HepG2 (cell line): ENCODE measurements around the gene PRSS27. TPM values are rescaled to one million over a fixed set of nuclear protein-coding genes. Genes with fewer than 3 reads are reported as not detected.
A peak's percentile ranks its signal among the peaks of the same experiment; 100 is the strongest.

Experiments used
- CREB1 ChIP-seq, 2 experiments: fragments of 450-650 bp in 1 of 2; IDR thresholded peaks; 2 replicates each; pipeline ENCODE4 v1.6.1; 2016 to 2017; ENCODE audit warnings: control low read depth in 1 of 2, mild to moderate bottlenecking in 1 of 2, missing compliant biosample characterization in 1 of 2, missing genetic modification characterization in 1 of 2
- CREBL2 ChIP-seq: sonication (generic); formaldehyde crosslinking; IDR thresholded peaks from 2 replicates; pipeline ENCODE4 v1.8.1; 2023; ENCODE audit warnings: missing genetic modification reagents, mild to moderate bottlenecking, borderline replicate concordance
- ETV5 ChIP-seq: IDR thresholded peaks from 2 replicates; pipeline ENCODE4 v1.6.1; 2018; ENCODE audit warnings: missing biosample characterization, missing genetic modification reagents, inconsistent platforms, borderline replicate concordance
- JUND ChIP-seq: sonication (generic); formaldehyde crosslinking; IDR thresholded peaks from 2 replicates; pipeline ENCODE4 v1.8.0; 2022; ENCODE audit warnings: mild to moderate bottlenecking, missing genetic modification reagents
- KAT7 ChIP-seq: IDR thresholded peaks from 2 replicates; pipeline ENCODE4 v1.6.1; 2018; ENCODE audit warnings: borderline replicate concordance, missing compliant biosample characterization
- KDM3A ChIP-seq: IDR thresholded peaks from 2 replicates; pipeline ENCODE4 v1.6.1; 2018; ENCODE audit warnings: low read depth, missing compliant biosample characterization
- MATR3 ChIP-seq: sonication (generic); formaldehyde crosslinking; IDR thresholded peaks from 2 replicates; pipeline ENCODE4 v1.4.0; 2020; ENCODE audit warnings: missing genetic modification reagents
- MIXL1 ChIP-seq: IDR thresholded peaks from 2 replicates; pipeline ENCODE4 v1.6.1; 2016
- PRMT3 ChIP-seq: sonication (generic); formaldehyde crosslinking; IDR thresholded peaks from 2 replicates; pipeline ENCODE4 v1.8.1; 2022; ENCODE audit warnings: low read depth, mild to moderate bottlenecking, moderate library complexity, missing genetic modification reagents, borderline replicate concordance
- TSC22D2 ChIP-seq: sonication (generic); formaldehyde crosslinking; IDR thresholded peaks from 2 replicates; pipeline ENCODE4 v1.5.1; 2020; ENCODE audit warnings: missing genetic modification reagents, mild to moderate bottlenecking, borderline replicate concordance
- ZNF24 ChIP-seq: fragments of 450-650 bp; IDR thresholded peaks from 2 replicates; pipeline ENCODE4 v1.6.1; 2017; ENCODE audit warnings: antibody characterized with exemption, mild to moderate bottlenecking
- ZNF383 ChIP-seq: sonication (generic); formaldehyde crosslinking; IDR thresholded peaks from 2 replicates; pipeline ENCODE4 v1.4.0; 2020; ENCODE audit warnings: missing genetic modification reagents, mild to moderate bottlenecking, borderline replicate concordance
- ZNF562 ChIP-seq: sonication (generic); formaldehyde crosslinking; IDR thresholded peaks from 2 replicates; pipeline ENCODE4 v1.8.0; 2022; ENCODE audit warnings: missing genetic modification reagents, borderline replicate concordance
- ZNF576 ChIP-seq: sonication (generic); formaldehyde crosslinking; IDR thresholded peaks from 2 replicates; pipeline ENCODE4 v1.4.0; 2020; ENCODE audit warnings: mild to moderate bottlenecking, missing genetic modification reagents
- ZNF598 ChIP-seq: sonication (generic); formaldehyde crosslinking; IDR thresholded peaks from 2 replicates; pipeline ENCODE4 v1.5.1; 2020; ENCODE audit warnings: mild to moderate bottlenecking, missing genetic modification reagents, borderline replicate concordance
- polyA plus RNA-seq, 8 experiments: library from polyadenylated mRNA; depleted of rRNA in 3 of 8; stranded (reverse) in 7 of 8; unstranded in 1 of 8; fragments of >200 nt; fragmentation: Illumina TruSeq in 4 of 8; extraction: Trizol in 4 of 8; gene quantifications; 2 replicates each; pipeline versions ENCODE4 v1.2.1 to v1.2.3, GENCODE V29; 2011 to 2016; ENCODE audit warnings: low read depth in 4 of 8, missing spikeins in 1 of 8, mixed read lengths in 1 of 8; ENCODE audit not compliant: insufficient read depth in 1 of 8
- total RNA-seq, 5 experiments: library from RNA; depleted of rRNA; stranded (reverse); fragments of >200 nt; fragmentation: Illumina TruSeq; extraction: Trizol; gene quantifications; 2 replicates each; pipeline ENCODE4 v1.2.3, GENCODE V29; 2016; ENCODE audit warnings: low read depth in 1 of 5
- TF ChIP-seq, protein P1 (sequence below): sonication (generic); formaldehyde crosslinking; IDR thresholded peaks from 2 replicates; pipeline ENCODE4 v1.5.0; 2020; ENCODE audit warnings: mild to moderate bottlenecking, missing genetic modification reagents
- TF ChIP-seq, protein P2 (sequence below): sonication (generic); formaldehyde crosslinking; conservative IDR thresholded peaks from 2 replicates; pipeline ENCODE4 v1.4.0; 2020; ENCODE audit warnings: missing genetic modification reagents
- TF ChIP-seq, protein P3 (sequence below): sonication (generic); formaldehyde crosslinking; conservative IDR thresholded peaks from 2 replicates; pipeline ENCODE4 v1.8.0; 2022; ENCODE audit warnings: mild to moderate bottlenecking, moderate library complexity, missing genetic modification reagents
- TF ChIP-seq, protein P4 (sequence below): sonication (generic); formaldehyde crosslinking; IDR thresholded peaks from 2 replicates; pipeline ENCODE4 v1.8.0; 2022; ENCODE audit warnings: mild to moderate bottlenecking, missing genetic modification reagents, borderline replicate concordance

PRSS27 gene
- total and polyA plus RNA-seq, 2 of the 13 experiments (the other 11 are each of a cell fraction or from before 2014, with no cell fraction given), result 0.20 to 0.73 TPM

DNA sequence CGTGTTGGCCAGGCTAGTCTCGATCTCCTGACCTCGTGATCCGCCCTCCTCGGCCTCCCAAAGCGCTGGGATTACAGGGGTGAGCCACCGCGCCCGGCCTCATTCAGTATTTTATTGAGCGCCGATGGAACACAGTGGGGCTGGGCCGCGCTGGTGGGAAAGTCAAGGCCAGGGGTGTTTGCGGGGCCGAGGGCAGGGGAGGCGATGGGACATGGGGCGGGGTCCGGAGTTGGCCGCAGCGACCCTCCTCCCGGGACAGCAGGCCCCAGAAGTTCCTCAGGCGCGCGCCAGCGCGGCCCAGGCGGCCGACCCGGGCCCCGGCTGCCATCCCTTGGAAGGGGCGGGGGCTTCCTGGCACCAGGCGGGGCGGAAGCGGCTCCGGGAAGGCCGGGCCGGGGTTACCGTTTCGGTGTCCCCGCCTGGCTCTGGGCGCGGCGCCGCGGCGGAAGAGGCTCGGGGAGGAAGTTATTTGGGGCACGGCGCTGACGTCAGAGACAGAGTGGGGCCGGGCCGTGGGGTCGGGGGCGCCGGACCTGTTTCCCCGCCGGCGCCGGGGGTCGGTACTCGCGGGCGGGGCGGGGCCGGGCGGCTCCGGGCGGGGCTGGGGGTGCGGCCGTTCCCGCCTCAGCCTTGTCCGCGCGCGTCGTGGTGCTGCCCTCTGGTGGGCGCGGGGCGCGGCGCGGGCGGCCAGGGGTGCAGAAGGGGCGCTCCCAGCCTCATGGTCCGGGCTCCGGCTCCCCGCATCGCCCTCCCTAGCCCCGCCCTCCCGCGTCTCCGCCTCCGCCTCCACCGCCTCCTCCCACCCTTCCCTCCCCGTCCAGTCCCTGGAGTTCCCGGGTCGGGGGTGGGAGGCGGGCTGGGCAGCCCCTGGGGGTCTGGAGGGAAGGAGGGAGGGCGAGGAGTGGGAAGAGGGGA, 952 bp upstream of the PRSS27 start (continued):
- TF ChIP-seq, protein P1, sequence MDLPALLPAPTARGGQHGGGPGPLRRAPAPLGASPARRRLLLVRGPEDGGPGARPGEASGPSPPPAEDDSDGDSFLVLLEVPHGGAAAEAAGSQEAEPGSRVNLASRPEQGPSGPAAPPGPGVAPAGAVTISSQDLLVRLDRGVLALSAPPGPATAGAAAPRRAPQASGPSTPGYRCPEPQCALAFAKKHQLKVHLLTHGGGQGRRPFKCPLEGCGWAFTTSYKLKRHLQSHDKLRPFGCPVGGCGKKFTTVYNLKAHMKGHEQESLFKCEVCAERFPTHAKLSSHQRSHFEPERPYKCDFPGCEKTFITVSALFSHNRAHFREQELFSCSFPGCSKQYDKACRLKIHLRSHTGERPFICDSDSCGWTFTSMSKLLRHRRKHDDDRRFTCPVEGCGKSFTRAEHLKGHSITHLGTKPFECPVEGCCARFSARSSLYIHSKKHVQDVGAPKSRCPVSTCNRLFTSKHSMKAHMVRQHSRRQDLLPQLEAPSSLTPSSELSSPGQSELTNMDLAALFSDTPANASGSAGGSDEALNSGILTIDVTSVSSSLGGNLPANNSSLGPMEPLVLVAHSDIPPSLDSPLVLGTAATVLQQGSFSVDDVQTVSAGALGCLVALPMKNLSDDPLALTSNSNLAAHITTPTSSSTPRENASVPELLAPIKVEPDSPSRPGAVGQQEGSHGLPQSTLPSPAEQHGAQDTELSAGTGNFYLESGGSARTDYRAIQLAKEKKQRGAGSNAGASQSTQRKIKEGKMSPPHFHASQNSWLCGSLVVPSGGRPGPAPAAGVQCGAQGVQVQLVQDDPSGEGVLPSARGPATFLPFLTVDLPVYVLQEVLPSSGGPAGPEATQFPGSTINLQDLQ (CRISPR knock-in tag), result no peak
- TF ChIP-seq MIXL1 (CRISPR knock-in tag), result 0 out of 2 replicates have a peak, but pooled peaks have one; percentile 17
- TF ChIP-seq CREB1 (IDR thresholded peaks at IDR 0.05), result peak; percentile 93
- peak; percentile 86 for TF ChIP-seq CREB1 (CRISPR knock-in tag; IDR thresholded peaks at IDR 0.05)
- no peak for TF ChIP-seq ZNF598 (CRISPR knock-in tag)
- TF ChIP-seq, protein P2, sequence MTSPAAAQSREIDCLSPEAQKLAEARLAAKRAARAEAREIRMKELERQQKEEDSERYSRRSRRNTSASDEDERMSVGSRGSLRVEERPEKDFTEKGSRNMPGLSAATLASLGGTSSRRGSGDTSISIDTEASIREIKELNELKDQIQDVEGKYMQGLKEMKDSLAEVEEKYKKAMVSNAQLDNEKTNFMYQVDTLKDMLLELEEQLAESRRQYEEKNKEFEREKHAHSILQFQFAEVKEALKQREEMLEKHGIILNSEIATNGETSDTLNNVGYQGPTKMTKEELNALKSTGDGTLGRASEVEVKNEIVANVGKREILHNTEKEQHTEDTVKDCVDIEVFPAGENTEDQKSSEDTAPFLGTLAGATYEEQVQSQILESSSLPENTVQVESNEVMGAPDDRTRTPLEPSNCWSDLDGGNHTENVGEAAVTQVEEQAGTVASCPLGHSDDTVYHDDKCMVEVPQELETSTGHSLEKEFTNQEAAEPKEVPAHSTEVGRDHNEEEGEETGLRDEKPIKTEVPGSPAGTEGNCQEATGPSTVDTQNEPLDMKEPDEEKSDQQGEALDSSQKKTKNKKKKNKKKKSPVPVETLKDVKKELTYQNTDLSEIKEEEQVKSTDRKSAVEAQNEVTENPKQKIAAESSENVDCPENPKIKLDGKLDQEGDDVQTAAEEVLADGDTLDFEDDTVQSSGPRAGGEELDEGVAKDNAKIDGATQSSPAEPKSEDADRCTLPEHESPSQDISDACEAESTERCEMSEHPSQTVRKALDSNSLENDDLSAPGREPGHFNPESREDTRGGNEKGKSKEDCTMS, result no peak
- TF ChIP-seq KAT7, result no peak; the same call in 1 of the 2 replicates
- TF ChIP-seq KDM3A (CRISPR knock-in tag), result no peak
- TF ChIP-seq ETV5, result peak; percentile 53
- TF ChIP-seq ZNF576 (CRISPR knock-in tag), result no peak
- TF ChIP-seq, protein P3, sequence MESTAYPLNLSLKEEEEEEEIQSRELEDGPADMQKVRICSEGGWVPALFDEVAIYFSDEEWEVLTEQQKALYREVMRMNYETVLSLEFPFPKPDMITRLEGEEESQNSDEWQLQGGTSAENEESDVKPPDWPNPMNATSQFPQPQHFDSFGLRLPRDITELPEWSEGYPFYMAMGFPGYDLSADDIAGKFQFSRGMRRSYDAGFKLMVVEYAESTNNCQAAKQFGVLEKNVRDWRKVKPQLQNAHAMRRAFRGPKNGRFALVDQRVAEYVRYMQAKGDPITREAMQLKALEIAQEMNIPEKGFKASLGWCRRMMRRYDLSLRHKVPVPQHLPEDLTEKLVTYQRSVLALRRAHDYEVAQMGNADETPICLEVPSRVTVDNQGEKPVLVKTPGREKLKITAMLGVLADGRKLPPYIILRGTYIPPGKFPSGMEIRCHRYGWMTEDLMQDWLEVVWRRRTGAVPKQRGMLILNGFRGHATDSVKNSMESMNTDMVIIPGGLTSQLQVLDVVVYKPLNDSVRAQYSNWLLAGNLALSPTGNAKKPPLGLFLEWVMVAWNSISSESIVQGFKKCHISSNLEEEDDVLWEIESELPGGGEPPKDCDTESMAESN, result no peak
- no peak for TF ChIP-seq CREBL2 (CRISPR knock-in tag)
- TF ChIP-seq ZNF383 (CRISPR knock-in tag), result no peak
- no peak for TF ChIP-seq PRMT3 (CRISPR knock-in tag)
- no peak for TF ChIP-seq MATR3
- TF ChIP-seq ZNF562 (CRISPR knock-in tag), result no peak
- TF ChIP-seq, protein P4, sequence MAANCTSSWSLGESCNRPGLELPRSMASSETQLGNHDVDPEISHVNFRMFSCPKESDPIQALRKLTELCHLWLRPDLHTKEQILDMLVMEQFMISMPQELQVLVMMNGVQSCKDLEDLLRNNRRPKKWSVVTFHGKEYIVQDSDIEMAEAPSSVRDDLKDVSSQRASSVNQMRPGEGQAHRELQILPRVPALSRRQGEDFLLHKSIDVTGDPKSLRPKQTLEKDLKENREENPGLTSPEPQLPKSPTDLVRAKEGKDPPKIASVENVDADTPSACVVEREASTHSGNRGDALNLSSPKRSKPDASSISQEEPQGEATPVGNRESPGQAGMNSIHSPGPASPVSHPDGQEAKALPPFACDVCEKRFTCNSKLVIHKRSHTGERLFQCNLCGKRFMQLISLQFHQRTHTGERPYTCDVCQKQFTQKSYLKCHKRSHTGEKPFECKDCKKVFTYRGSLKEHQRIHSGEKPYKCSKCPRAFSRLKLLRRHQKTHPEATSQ (CRISPR knock-in tag), result no peak
- TF ChIP-seq TSC22D2 (CRISPR knock-in tag), result 0 out of 2 replicates have a peak, but pooled peaks have one; percentile 35
- 0 out of 2 replicates have a peak, but pooled peaks have one; percentile 33 for TF ChIP-seq JUND (CRISPR knock-in tag)
- TF ChIP-seq ZNF24, result no peak
